GM18868 (cell line): Measurements from ENCODE around the gene GBP7.
A peak's percentile ranks its signal among the peaks of the same experiment; 100 is the strongest.

ENCODE experiments used
- ATAC-seq: cut with Tn5 transposase; IDR thresholded peaks from one replicate; pipeline ENCODE4 v1.9.1; 2021; ENCODE audit warnings: mild to moderate bottlenecking, moderate library complexity; ENCODE audit not compliant: unreplicated experiment

The GBP7 gene

DNA sequence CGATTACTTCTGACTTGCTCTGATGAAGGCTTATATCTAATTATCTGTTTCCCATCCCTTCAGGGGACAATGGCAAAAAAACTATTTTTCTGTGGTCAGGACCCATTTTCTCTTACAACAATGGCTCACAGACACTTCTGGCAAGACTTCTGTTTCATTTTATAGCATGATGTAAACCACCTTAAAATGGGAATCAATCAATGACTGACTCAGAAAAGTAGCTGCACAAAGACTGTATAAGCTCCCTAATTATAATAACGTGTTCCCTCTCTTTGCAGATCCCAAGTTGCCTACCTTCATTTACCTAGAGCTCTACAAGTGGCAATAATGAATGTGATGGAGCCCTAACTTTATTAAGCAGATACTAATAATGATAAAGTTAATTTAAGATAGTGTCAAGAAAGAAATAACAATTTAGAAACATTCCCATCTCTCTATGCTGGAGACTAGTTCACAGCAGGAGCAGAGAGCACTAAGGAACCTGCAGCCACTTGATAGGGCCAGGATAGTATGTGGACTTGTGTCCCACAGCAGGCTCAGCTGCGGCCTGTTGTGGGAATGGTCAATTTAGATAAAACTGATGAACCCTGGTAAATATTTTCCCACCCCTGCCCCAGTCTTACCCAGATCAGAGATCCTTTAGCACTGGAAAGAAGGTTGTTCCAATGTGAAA, 50.4 kb downstream of the GBP7 start:
- peak; percentile 23 for ATAC-seq

DNA sequence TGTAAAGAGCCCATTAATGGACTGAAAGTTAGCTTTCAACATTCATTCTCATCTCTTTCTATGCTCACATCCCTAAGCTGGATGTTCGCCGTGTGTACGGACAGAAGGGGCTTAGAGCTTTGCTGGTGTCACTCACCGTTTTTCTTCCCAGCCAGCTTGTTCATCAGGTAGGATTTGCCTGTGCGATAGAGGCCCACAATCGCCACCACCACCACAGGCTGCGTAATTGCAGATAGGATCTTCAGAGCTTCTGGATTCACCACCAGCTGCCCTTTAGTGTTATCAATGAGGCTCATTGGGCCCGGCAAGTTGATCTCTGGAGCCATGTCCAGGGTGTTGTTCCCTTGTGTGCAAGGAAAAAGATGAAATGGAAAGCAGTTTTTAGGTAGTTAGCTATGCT, 54.2 kb downstream of the GBP7 start:
- ATAC-seq: no peak

DNA sequence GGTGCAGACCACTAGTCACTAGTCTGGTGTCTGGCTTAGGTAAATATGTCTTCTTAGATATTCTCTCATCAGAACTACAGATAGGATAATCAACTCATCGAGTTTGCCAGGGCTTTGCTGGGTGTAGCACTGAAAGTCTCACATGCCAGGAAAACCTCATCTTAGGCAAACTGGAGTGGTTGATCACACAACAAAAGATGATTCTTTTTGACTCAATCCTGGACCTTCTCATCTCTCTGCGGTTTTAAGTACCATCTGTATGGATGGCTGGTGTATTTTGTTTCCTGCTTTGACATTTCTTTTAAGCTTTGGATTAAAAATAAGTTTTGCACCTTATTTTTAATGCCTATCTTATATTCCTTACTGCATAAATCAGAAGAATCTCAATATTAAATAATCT, 61.1 kb downstream of the GBP7 start:
- ATAC-seq: no peak

DNA sequence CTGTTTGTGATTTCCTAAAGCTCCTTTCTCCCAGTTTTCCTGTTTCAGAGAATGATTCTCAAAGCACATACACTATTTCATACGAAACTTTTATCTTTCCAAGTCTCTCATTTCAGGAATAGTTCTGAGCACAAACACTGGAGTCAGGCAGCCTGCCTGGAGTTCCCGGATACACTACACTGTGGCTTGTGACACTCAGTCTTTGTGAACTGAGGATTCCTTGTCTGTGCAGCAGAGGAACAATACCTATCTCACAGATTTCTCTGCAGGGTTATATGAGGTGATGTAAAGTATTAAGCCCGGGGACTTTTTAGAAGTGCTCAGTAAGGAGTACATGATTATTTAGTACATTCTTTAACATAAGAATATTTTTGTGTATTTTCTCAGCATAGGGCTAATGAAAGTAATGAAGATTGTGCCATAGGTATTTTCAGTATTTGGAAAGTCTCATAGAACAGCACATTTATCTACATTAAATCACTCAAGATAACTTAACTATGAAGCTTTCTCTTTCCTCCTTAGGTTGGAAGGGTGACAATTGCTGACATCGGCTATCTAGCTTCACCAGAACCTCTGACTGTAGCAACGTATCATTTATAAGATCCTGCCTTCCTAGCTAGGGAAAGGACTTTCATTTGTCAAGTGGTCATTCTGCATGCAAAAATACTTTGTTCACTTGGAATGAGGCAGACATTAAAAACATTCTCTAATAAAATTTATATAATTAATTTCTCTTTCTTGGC, 62.8 kb downstream of the GBP7 start:
- ATAC-seq: no peak

DNA sequence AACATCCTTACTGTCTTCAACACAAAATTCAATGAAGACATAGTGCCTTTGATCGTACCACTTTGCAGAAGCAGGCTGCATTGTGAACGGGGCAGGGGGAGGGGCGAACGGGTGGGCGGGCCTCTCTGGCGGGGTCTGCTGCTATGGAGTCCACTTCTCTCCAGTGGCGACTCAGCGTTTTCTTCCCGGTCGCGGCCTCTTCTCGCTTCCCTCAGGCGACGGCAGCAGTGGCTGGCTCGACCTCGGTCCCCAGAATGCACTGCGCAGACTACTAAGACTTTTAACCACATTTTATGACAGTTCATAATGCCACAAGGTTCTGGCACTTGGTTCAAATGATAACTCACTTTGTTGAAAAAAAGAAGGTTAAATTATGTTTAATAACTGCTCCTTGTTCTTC, 71.1 kb downstream of the GBP7 start:
- ATAC-seq: no peak

DNA sequence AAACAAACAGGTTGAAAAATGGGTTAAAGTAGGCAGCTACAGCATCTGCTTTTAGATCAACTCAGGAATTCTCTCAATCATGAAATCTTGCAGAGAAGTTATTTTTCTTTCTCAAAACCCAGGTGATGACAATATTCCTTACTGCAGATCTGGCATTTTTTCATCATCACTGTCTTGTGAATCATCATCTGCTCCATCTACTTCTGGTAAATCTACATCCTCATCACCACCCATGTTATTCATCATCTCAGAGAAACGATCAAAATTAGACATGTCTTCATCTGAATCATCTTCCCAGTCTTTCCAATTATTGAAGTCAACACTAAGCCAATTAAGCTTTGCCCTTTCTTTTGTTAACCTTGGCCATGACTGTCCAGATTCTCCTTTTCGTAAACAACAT, 71.7 kb downstream of the GBP7 start:
- ATAC-seq: no peak

DNA sequence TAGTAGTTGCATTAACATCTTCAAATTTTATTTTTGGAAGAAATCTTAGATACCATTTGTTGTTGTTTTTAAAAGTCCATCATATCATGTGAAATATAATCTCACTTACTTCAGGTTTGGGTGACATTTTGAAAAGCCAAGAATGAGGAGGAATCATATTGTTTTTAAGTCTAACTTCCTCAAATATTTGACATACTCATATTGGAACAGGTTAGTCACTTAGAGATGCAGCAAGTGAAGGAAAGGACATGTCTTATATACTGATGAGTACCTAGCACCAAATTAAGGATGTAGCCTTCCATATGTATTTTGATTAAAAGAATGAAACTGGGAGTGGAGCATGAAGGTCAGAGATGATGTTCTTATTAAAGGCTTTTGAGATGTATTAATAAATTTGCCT, 73.8 kb downstream of the GBP7 start:
- no peak for ATAC-seq

DNA sequence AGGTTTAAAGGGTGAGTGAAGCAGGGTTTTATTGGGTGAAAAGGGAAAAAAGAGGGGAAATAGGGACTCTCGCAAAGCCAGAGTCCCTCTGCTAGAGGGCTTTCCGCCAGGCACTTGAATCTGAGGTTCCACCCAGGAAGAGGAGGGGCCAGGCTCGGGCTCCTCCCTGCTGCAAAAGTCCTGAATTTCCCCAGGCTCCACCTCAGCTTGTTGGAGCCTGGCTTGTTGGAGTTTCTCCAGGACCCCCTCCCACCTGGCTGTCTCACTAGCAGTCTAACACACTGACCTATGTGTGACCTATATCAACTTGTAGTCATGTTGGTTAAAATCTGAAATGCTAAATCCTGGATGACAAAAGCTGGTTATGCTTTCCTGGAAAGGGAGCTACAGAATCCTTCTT, 75.4 kb downstream of the GBP7 start:
- ATAC-seq: no peak

DNA sequence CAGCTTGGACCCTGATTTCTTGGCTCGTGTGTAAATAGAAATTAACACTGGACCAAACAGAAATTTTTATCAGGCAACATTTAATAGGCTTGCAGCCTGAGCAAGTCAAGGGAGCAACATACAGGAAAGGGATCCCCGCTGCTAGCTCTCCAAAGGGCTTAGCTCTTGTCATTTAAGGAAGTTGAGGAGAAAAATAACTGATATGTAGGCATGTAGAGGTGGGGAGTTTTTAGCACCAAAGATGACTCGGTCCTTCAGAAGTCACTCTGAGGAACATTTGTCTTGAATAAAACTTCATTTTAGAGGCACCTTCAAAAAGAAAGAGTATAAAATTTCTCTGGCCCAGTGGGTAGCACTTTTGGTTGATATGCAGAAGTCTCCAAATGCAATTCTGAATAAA, 76.9 kb downstream of the GBP7 start:
- ATAC-seq: no peak

DNA sequence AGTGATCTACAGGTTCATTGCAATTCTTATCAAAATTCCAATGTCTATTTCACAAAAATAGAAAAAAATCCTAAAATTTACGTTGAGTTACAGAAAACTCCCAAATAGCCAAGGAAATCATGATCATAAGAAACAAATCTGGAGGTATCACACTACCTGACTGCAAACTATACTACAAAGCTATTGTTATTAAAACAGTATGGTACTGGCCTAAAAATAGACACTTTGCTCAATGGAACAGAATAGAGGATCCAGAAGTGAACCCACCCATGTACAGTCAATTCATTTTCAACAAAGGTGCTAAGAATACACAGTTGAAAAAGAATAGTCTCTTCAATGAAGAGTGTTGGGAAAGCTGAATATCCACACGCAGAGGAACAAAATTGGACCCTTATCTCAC, 80.1 kb downstream of the GBP7 start:
- no peak for ATAC-seq

DNA sequence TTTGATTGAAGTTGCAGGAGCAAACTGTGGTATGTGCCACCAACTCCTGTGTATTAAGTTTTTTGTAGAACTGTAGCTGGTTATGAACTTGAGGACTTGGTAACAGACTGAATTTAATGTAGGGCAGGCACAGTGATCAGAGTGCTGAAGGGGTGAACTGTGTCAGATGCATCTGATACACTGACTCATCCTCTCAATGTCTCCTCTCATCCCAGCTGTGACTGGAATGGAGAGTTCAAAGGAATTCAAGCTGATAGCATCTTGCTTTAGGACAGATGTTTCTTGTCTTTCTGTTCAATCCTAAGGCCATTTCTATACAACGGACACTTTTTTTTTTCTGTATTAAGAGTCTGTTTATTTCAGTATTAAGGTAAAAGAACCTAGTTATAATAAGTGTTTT, 85.8 kb downstream of the GBP7 start:
- no peak for ATAC-seq

DNA sequence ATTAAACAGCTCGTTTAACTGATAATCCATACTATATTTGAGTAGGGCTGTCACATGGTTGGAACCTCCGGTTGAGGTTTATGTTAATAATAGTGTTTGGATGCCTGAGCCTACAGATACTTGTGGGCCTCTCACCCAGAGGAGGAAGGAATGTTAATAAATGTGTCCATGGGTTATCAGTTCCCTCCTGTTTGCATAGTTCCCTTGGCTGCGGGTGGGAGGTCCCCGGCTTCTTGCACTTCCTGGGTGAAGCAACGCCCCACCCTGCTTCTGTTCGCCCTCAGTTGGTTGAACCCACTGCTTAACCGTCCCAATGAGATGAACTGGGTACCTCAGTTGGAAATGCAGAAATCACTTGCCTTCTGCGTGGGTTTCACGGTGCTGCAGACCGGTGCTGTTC, 87.2 kb downstream of the GBP7 start:
- no peak for ATAC-seq

DNA sequence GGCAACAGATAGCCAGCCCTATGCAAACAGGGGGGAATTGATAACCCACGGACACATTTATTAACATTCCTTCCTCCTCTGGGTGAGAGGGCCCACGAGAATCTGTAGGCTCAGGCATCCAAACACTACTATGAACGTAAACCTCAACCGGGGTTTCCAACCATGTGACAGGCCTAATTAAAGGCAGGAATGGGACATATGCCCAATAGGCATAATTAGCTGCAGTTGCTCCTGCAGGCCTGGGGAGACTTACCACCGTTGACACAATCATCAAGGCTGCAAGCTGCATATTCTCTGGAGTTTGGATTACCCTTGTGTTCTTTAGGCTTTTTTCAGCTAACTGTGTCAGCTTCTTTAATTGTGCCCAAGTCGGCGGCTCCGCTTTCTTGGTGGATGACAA, 88.6 kb downstream of the GBP7 start:
- ATAC-seq: no peak

DNA sequence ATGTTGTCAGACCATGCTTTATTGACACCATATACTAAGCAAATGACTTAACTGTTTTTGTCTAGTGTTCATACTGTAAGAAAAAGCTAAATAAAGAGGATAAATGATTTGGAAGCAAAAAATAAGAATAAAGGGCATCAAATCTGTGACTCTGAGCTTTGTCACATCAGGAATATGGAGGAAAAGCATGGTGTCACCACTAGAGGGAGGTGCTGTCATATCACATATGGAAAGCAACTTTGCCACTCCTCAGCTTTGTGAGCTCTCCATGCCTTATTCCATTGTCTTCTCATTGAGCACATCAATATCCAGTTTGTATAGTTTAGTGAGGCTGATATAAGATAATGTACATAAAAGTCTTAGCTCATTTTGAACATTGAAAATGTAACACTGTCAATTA, 90.0 kb downstream of the GBP7 start:
- no peak for ATAC-seq
